NCI-H2227 (cell line): ENCODE measurements around the gene GSTA3.
"Not testable (repeated sequence)": the region's sequence is repeated elsewhere in the genome, so short reads cannot be mapped to it uniquely, and the experiment has no call there.

Source experiments
- DNase-seq: peaks from one replicate; lab custom pipeline; 2025; ENCODE audit not compliant: unreplicated experiment; lab: John Stamatoyannopoulos, UW

Gene GSTA3

DNA sequence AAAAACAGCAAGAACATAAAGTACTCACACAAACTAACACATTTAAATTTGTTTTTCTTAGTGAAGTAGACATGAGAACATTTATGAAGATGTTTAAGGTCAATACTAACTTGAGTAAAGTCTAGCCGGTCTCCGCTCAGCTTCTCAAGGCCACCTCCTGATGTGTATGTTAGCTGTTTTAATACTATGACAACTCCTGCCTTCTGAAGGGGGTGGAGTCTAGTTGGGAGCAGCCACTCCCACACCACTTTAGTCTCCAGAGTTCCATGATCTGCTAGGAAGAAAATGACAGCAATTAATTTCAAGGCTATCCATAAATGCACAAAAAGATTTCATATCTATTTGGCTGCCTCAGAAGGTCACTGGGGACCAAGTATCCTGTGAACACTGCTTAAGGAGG is at the start of gene GSTA3:
Gene GSTA3 (minus strand): TSS at position 168 of the 400 bp plus-strand sequence. CDS start 3,864 bp downstream, outside the sequence.
- DNase-seq = no peak

DNA sequence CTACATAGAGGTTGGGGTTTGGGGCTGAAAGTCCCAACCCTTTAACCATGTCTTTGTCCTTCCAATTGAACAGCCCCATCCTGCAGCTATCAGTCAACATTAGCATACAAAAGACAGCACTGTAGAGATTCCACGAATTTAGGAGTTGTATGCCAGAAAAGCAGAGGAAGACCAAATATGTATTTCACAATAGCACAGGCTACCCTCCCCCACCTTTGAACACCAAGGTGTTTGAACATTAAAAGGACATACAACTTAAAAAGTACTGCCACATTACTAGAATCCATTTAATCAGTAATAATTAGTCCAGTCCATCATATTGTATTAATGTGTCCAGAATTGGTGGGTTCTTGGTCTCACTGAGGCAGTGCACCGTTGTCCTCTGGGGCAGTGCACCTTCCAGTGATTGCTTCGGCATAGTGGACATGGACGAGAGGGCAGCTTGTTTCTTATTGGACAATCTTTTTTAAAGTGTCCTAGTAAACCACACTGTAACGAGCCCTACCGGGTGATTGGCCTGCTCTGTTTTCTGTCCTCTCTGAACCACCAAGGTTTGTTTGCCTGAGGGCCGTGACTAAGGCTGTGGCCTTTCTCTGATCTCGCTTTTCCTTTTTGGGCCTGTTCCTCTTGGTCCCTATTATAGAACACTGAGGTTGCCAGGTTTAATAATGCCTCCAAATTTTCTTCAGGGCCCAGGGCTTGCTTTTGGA is 49.2 kb upstream of the GSTA3 start:
- DNase-seq = no peak

DNA sequence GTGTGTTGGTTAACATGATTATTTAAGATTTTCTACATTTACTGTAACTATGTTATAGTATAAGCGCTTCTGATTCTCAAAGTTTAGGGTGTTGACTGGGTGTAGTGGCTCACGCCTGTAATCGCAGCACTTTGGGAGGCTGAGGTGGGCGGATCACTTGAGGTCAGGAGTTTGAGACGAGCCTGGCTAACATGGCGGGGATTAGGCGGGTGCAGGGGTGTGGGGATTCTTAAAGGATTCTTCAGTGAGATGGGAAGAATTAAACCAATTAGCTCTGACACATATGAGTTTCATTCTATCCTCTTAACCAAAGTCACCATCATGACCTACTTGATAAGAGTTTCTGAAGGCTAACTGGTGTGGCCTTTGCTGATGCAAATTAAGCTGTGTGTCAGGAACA is 46.4 kb upstream of the GSTA3 start:
- no peak for DNase-seq

DNA sequence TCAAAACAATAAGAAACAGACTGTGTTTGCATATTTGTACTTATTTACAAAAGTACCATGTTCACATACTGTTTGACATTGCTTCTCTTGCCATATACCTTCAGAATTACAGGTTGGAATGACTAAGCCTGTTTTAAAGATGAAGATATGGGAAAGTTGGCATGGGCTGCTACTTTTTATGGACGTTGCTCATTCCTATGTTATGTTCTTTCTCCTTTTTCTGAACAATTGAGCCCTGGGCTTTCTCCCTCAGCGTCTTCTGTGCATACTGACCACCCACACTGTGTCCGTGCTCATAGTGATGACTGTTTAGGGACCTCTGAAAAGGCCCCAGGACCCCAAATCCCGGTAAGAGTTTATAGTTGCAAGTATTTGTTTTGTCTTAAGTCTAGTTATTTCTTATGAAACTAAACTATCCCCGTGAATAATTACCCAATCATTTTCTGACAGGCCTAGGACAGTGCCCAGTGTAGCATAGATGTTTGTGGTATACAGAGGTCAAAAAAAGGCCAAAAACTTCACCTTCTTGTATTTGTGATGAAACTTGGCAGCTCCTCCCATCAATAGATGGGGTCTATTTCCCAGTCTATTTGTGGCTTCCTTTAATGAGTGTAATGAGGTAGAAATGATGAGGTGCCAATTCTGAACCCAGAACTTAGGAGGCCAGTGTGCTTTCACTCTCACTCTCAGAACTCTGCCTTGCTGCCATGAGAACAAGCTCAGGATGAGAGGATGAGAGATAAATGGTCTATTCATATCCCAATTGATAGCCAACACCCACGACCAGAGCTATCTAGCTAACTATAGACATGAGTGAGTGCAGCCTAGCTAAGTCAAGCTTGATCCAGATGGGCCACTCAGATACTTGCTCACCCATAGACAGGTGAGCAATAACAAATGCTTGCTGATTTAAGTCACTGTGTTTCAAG is 44.7 kb upstream of the GSTA3 start:
- no peak for DNase-seq

DNA sequence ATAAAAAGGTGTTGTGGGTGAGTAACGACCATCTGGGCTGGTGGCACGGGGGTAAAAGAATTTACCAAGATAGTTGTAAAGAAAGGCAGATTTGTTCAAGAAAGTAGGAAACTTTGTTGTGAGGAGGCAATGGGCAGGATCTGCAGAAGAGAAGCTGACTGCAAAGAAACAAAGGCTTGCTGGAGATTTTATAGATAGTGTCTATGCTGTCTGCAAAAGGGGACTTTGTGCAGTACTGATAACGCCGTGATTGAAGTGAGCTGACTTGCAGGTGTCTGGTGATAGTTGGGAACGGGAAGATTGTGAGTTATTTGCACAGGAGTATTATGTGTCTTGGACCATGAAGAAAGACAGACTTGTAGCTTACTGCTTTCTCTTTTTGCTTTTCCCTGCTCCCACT is 36.8 kb upstream of the GSTA3 start:
- no peak for DNase-seq

DNA sequence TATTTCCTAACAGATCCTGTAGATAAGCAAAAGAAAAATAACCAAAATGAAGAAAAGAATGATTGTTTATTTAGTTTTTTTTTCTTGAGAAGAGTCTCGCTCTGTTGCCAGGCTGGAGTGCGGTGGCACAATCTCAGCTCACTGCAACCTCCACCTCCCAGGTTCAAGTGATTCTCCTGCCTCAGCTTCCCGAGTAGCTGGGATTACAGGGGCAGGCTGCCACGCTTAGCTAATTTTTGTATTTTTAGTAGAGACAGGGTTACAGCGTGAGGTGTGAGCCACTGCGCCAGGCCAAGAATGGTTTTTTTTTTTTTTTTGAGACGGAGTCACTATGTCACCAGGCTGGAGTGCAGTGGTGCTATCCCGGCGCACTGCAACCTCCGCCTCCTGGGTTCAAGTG is 33.3 kb upstream of the GSTA3 start:
- not testable (repeated sequence) for DNase-seq

DNA sequence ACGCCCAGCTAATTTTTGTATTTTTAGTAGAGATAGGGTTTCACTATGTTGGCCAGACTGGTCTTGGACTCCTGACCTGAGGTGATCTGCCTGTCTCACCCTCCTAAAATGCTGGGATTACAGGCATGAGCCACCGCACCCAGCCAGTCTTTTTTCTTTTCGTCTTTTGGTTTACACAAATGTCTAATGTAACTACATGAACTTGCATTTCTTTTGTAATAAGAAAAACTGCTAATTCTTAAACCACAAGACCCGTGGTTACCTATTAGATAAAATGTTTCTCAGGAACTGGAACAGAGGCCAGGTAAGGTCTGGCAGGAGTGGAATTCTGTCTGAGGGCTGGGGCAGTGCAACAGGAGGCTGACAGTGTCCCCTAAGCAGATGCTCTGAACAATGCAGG is 32.7 kb upstream of the GSTA3 start:
- DNase-seq = no peak

DNA sequence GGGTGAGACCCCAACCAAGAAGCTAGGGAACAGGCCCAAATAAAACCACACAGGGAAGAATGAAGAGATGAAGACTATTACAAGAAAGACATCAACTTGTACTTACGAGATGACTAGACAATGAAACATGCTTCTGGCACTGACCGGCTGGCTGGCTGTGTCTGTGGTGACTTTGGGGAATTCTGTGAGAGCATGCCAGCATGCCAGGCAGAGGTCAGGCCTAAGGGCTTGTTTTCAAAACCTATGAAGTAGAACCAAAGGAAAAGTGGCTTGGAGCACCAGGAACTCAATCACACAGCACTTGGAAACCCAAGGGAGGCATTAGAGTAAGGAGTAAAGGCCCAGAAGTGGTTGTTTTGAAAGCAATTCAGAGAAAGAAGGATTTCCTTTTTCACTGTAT is 28.4 kb upstream of the GSTA3 start:
- DNase-seq = no peak

DNA sequence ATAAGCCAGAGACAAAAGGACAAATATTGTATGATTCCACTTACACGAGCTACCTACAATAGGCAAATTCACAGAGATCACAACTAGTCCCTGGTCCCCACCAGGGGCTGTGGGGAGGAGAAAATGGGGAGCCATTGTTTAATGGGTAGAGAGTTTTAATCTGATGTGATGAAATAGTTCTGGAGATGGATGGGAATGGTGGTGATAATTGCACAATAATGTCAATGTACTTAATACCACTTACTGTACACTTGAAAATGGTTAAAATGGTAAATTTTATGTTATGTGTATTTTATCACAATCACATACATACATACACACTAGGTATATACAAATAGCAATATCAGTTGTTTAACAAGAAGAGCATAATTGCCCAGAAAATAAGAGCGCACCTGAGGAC is 24.3 kb upstream of the GSTA3 start:
- no peak for DNase-seq

DNA sequence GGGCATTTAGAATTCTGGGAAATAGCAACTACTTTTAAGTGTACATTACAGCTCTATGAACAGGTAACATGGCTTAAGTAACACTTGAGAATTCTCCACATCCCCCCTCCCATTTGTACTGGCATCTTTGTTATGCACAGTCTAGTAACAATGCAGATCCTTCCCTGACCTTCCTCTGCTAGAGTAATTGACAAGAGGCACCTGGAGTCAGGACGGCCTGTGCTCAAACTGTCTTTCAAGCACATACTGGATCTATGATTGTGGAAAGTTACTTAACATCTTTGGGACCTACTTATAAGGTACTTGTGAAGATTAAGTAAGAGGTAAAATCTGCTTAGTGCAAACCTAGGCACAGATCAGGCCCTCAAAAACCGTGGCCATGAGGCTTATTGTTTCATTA is 21.9 kb upstream of the GSTA3 start:
- no peak for DNase-seq

DNA sequence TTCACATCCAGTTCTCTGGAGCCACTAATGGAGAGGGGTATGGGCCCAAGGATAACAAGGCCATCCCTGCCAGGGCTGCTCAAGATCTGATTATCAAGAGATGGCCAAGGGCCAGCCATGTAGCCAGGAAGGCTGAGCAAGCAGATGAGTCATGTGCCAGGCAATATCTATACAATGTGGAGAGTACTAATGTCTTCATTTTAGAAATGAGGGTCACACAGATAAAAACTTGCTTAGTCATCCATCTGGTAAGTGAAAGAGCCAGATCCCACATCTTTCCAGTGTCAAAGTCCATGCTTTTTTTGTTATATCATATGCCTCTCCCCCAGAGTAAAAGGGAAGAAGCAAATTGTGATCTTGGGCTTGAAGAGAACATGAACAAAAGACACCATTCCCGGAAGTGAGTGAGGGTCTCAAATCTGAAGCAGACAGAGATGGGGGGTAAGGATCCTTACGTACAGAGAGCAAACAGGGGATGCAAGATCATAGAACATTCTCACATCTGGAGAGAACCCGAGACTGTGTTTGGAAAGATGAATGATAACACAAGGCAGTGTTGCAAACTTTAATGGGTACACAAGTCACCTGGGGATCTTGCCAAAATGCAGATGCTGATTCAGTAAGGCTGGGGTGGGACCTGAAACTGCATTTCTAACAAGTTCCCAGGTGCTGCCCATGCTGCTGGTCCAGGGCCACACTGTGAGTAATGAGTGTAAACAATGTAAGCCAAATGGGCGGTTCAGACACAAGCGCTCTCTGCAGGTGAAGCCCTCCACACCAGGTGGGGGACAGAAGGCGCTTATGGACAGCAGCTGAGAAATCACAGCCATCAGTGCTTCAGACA is 20.0 kb upstream of the GSTA3 start:
- DNase-seq = no peak

DNA sequence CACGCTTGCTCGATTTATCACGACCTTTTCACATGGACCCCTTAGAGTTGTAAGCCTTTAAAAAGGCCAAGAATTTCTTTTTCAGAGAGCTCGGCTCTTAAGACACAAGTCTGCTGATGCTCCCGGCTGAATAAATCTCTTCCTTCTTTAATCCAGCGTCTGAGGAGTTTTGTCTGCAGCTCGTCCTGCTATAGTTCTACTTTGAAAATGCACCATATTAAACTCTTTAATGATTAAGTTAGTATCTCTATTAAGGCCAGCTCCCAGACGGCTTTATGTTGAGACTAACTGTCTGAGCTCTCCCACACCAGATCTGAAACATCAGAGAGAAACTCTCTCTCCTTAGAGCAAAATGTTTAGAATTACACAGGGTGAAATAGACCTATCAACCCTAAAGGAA is 18.0 kb upstream of the GSTA3 start:
- DNase-seq = no peak

DNA sequence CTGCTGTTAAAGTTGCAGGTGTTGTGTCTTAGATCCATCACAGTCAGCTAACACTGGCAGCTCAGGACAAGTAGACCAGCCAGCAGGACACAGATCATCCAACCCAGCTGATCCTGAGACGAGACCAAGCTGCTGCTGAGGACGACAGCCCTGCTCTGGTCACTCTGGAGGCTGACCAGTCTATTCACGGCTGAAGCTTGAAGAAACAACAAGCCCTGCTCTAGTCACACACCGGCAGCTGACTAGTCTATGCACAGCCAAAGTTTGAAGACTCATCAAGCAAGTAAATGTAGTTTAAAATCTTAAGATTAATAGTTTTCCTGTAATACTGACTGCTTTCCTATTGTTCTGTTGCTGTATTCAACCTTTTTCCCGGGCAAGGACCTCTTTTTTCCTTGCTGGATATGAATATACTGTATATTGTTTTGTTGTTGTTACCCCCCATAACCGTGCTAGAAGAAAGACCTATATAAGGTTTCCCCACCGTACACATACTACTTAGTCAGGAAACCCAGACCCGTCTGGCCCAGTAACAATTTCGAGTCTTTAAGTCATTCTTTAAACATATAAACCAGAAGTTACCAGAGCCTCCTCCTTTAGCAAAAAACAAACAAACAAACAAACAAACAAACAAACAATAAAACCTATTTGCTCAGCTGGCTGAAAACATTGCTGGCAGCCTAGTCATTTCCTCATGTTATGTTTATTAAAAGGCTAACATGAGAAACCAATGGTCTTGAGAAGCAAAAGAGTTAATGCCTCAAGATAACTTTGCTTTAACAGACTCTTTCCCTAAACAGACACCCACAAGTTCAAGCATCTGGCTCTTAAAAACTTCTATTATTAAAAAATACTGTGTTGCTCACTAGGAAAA is 16.7 kb upstream of the GSTA3 start:
- DNase-seq = no peak

DNA sequence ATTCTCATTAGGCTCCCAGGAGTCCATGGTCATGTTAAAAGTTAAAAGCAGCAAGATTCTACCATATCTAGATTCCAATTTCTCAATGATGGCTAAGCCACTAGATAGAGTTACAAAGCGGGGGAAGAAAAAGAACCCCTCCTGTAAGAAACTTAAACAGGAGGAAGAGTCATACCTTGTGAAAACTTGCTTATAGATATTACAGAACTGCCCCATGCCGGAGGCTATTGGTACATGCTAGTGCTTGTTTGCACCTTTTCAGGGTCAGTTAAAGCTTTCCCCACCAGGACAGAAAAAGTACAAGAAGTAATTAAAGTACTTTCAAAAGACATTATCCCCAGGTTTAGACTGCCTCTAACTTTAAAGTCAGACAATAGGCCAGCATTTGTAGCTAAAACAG is 15.5 kb upstream of the GSTA3 start:
- DNase-seq = no peak

DNA sequence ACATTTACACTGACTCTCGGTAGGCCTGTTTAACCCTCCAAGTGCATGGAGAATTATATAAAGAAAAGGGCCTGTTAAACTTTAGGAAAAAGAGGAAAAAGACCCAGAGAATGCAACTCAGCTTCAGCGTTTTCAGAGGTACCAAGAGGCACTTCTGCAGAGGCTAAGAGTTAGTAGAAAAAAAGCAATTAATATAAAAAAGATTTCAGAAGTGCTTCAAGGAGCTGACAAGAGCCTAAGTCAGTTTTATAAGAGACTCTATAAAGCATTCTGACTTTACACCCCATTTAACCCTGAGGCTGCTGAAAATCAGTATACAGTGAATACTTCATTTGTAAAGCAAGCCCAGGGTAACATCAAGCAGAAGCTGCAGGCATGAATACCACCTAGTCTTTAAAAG is 14.2 kb upstream of the GSTA3 start:
- DNase-seq = not testable (repeated sequence)

DNA sequence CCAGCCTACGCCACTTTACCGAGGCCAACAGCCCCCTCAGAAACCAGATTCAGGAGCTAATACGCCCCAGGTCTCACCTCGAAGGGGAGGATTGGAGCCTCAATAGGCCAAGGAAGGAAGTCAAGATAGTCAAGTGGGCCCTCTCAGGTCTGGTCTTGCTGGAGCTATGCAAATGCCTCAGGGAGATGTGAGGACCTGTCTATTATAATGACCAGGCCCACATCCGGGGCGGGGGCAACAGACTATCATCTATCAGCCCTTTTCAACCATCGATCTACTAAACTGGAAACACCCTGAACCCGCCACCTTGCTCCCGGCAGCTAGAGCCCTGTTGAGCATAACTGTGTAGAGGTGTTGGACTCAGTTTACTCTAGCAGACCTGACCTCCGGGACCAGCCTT is 12.7 kb upstream of the GSTA3 start:
- DNase-seq = no peak

DNA sequence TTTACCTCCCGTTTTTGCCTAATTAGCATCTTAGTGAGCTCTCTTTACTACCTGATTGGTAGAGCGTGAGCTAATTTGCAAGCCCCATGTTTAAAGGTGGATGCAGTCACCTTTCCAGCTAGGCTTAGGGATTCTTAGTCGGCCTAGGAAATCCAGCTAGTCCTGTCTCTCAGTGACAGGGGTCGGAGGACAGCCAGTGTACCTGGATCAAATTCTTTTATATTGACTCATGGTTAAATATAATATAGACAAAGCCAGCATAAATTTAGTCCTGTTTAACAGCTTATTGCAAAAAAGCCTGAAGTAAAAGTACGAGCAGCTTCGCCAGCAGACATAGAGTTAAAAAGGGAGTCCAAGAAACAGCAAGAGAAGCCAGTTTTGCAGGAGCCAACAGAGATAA is 12.2 kb upstream of the GSTA3 start:
- no peak for DNase-seq

DNA sequence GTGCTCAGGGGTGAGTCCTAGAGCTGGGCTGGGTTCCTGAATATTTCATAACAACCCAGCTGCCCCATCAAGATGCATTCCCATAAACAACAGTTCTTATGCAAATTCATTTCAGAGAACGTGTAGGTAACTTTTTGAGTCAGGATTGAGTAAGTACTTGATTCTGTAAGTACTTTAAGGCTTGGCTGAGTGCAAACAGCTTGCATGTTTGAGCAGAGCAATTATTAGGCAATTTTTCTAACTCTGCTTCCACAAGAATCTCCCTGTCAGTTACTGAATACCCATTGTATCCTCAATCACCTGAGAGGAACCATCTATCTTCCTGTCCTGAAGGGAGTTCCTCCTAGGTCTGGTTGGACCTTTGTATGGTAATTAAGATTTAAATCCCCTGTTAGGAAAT is 10.0 kb upstream of the GSTA3 start:
- DNase-seq = not testable (repeated sequence)

DNA sequence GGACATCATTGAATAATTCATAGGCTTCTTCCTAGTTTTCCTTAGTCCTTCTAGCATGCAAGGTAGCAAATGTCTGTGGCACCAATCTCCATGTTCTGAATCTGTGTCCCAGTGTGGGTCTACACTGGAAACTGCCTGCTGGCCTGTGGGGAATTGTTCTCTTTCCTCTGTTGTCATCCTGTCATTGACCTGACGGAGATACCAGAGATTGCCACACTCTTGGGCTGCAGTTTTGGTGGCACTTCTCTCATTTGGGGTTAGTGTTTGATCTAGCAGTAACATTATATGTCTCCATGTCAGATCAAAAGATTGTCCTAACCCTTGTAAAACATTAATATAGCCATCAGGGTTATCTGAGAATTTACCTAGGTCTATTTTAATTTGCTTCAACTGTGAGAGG is 9.3 kb upstream of the GSTA3 start:
- DNase-seq = not testable (repeated sequence)

DNA sequence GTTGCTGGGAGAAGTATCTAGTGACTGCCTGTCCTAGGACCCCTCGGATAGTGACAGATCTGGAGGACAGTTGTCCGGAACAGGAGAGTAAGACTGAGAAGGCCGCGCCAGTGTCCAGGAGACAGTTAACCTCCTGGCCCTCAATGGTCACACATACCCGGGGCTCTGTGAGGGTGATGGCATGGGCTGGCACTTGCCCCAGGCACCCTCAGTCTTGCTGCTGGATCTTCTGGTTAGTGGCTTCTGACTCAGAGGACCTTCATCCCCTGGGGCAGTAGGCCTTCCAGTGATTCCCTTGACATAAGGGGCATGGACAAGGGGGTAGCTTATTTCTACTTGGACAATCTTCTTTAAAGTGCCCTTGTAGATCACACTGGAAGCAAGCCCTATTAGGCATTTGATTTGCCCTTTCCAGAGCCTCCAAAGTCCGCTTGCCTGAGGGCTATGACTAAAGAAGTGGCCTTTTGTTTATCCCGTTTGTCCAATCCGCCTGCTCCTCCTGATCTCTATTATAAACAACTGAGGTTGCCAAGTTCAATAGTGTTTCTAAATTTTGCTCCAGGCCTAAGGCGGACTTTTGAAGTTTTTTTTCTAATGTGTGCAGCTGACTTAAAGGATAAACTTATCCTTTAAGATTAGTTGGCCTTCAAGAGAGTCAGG is 8.7 kb upstream of the GSTA3 start:
- DNase-seq = not testable (repeated sequence)
